Measurements from ENCODE around the gene WDR93.

- TF ChIP-seq CTCF (IDR thresholded peaks at IDR 0.05; ENCODE audit: low read depth, low read length, missing input control): no peak
- TF ChIP-seq RAD21 (IDR thresholded peaks at IDR 0.05): no peak
- no peak for TF ChIP-seq EGR1 (IDR thresholded peaks at IDR 0.05; ENCODE audit: low read depth in 2 of 2)
- TF ChIP-seq RXRA (IDR thresholded peaks at IDR 0.05): no peak
- no peak for TF ChIP-seq MAX (IDR thresholded peaks at IDR 0.05)
- TF ChIP-seq SP1 (IDR thresholded peaks at IDR 0.05): no peak
- TF ChIP-seq JUND (IDR thresholded peaks at IDR 0.05): no peak
- TF ChIP-seq REST (IDR thresholded peaks at IDR 0.05): no peak
- no peak for TF ChIP-seq GABPA (IDR thresholded peaks at IDR 0.05 in 1 of 2, conservative IDR thresholded peaks at IDR 0.05 in 1 of 2)
- TF ChIP-seq FOXA2 (IDR thresholded peaks at IDR 0.05): no peak
- TF ChIP-seq YY1 (IDR thresholded peaks at IDR 0.05): no peak
- no peak for TF ChIP-seq TAF1 (conservative IDR thresholded peaks at IDR 0.05)
These were observed 25.9 kb upstream of the WDR93 start for GRCh38 chr15:89664441-89665350.
